ENCODE data around the gene TRPM5.
"Not testable (repeated sequence)": the region's sequence is repeated elsewhere in the genome, so short reads cannot be mapped to it uniquely, and the experiment has no call there.

TRPM5 gene, protein sequence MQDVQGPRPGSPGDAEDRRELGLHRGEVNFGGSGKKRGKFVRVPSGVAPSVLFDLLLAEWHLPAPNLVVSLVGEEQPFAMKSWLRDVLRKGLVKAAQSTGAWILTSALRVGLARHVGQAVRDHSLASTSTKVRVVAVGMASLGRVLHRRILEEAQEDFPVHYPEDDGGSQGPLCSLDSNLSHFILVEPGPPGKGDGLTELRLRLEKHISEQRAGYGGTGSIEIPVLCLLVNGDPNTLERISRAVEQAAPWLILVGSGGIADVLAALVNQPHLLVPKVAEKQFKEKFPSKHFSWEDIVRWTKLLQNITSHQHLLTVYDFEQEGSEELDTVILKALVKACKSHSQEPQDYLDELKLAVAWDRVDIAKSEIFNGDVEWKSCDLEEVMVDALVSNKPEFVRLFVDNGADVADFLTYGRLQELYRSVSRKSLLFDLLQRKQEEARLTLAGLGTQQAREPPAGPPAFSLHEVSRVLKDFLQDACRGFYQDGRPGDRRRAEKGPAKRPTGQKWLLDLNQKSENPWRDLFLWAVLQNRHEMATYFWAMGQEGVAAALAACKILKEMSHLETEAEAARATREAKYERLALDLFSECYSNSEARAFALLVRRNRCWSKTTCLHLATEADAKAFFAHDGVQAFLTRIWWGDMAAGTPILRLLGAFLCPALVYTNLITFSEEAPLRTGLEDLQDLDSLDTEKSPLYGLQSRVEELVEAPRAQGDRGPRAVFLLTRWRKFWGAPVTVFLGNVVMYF (N-terminal part only)

DNA sequence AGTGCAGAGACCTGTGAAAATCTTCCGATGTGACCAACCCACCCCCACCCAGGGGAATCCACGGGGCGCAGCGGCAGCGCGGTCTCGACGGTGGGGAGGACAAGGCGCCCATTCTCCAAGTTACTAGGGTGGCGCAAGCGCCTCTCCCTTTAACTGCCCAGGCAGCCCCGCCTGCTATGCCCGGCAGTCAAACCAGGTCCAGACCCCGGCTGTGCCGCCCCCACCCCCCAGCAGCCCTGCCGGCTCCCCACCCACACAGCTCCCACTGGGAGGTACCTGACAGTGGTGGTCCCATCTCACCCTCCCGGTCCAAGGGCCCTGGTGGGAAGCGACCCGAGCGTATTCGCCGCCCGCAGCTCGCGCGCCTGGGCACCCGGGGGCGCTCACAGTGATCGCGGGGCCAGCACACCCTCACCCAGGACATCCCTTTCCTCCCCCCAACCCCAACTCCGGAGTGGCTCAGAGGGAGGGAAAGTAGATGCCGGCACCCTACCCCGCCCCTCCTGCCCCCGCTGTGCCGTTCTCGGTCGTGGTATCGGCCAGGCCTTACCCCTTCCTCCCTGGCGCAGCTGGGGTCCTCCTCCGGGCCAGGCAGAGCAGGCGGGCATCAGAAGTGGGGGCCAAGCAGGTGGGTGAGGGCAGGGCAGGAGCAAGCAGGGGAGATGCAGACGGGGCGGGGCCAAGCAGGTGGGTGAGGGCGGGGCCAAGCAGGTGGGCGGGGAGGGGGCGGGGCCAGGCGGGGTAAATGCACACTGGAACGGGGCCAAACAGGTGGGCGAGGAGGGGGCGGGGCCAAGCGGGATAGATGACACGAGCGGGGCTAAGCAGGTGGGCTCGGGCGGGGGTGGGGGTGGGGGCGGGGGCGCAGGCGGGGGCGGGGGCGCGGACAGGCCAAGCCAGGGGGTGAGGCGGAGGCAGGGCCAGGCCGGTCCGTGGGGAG lies at the start of gene TRPM5:
TSS of gene TRPM5 (minus strand) at position 634 of the 940 bp plus-strand sequence. CDS start 21,478 bp downstream, outside the sequence.
- DNase-seq = peak; percentile 81

DNA sequence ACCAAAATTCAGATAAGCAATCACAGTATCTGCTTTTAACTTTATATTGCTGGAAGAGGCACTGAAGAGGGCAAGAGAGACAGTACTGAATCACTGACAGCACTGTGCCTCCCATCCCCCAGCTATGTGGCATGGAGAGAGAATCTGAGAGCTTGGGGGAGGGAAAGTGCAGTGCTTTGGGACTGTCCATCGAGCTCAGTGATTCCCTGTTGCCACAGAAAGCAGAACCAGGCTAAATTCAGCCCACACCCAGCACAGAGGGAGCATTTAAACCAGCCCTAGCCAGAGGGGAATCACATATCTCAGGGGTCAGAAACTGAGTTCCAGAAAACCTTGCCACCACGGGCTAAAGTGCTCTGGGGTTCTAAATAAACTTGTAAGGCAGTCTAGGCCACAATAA lies 44.8 kb upstream of the TRPM5 start:
- DNase-seq = no peak

- no peak for DNase-seq
Observed at GRCh38 chr11:2488004-2488403, 43.7 kb upstream of the TRPM5 start.

DNA sequence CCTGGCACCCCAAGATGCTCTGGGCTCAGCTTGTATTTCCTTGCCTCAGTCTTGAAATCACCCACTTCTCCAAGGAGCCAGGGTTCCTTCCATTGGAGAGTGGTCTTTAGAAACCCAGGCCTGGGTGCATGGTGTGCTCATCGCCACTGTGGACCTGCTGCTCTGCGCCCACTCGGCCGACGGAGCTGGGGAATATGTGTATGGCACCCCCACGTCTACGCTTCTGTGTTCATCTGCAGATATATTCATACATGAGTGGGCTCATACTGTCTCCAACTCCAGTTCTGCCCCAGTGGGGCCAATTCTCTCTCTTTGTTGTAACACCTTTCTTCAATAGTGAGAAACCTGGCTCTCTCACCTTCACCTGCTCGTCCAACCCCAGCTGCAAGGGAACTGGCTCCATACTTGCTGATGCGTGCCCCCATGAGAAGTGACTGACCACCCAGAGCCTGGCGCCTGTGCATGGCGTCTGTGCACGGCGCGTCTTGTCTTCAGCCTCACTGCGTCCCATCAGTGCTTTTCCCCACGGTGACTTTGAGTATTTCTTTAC lies 40.3 kb upstream of the TRPM5 start:
- DNase-seq = no peak

DNA sequence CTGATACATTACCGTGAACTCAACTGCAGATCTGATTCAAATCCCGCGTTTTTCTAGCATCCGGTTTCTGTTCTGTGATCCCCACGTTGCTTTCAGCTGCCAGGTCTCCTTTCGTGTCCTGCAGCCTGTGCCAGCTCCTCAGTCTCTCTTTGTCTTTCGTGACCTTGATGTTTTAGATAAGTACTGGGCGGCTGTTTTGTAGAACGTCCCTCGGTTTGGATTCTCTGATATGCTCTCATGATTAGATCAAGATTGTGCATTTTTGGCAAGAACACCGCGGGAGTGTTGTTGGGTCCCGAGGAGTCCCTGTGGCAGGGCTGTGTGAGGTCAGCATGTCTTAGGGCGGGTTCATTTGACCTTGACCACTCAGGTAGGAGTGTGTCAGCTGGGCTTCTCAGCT lies 39.1 kb upstream of the TRPM5 start:
- no peak for DNase-seq

DNA sequence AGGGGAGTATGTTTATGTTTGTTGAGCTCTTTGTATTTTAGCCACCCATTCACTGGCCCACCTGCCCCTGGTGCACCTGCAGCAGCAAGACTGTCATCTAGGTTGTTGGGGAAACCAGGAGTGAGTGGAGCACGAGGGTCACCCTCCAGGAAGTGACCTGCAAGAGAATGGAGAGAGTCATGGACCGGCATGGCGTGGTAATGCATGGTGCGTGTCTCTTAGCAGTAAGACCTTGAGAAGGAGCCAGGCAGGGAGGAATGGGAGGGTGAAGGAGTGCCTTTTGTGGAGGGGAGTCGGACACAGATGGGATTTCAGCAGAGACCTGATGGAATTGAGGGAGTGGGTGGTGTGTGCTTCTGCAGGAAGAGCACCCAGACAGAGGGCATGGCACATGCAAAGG lies 38.4 kb upstream of the TRPM5 start:
- DNase-seq = no peak

DNA sequence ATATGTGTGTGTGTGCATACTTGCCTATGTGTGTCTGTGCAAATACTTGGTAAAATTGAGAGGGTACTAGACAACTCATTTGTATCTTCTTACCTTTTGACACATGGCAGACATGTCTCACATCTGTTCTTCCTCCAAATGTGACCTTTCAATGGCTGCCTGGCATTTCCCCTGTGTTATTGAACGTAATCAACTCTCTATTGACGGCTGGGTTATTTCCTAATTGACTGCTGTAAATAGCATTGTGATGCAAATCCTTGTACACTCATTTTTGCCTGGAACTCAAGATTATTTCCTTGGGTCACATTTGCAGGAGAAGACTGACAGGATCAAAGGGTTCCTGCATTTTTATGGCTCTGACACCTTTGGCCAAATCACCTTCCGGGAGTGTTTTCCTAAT lies 37.9 kb upstream of the TRPM5 start:
- no peak for DNase-seq

GRCh38 chr11:2481253-2481652 lies 36.9 kb upstream of the TRPM5 start:
- DNase-seq = peak; percentile 33

- DNase-seq = no peak
Observed at GRCh38 chr11:2480874-2481220, 36.5 kb upstream of the TRPM5 start.

DNA sequence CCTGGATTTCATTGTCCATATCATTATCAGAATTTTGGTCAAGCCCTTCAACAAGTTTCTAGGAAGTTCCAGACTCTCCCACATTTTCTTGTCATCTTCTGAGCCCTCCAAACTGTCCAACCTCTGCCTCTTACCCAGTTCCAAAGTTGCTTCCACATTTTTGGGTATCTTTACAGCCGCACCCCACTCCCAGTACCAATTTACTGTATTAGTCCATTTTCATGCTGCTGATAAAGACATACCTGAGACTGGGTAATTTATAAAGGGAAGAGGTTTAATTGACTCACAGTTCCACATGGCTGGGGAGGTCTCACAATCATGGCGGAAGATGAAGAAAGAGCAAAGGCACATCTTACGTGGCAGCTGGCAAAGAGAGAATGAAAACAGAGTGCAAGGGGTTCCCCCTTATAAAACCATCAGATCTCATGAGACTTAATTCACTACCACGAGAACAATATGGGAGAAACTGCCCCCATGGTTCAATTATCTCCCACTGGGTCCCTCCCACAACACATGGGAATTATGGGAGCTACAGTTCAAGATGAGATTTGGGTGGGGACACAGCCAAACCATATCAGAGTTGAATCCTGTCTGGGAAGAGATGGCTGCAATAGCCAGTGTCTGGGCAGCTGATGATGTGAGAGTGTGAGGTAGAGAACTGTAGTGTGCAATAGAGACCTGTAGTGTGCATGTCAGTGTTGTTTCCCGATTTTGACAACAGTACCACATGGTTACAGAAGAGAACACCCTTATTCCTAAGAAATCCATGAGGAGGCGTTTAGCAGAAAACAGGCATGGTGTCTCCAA lies 36.0 kb upstream of the TRPM5 start:
- not testable (repeated sequence) for DNase-seq

DNA sequence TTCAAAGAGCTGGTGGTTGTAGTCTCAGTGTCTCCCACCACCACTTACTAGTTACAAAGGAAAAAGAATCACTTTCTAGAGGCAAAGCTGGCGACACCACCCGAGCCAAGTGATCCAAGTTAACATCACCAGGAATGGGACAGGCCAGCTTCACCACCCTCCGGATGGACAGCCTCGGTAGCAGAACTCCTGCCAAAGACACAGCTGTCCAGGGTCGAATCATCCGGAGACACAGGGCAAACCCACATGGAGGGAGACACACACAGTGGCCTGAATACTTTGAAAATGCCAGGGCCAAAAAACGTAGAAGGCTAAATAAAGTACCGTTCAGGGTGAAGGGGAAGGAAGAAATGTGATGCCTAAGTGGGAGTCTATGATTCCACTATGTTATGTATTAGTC lies 33.6 kb upstream of the TRPM5 start:
- no peak for DNase-seq

- no peak for DNase-seq
Observed at GRCh38 chr11:2477254-2477653, 32.9 kb upstream of the TRPM5 start.

GRCh38 chr11:2475136-2475918 lies 31.0 kb upstream of the TRPM5 start:
- DNase-seq = no peak

DNA sequence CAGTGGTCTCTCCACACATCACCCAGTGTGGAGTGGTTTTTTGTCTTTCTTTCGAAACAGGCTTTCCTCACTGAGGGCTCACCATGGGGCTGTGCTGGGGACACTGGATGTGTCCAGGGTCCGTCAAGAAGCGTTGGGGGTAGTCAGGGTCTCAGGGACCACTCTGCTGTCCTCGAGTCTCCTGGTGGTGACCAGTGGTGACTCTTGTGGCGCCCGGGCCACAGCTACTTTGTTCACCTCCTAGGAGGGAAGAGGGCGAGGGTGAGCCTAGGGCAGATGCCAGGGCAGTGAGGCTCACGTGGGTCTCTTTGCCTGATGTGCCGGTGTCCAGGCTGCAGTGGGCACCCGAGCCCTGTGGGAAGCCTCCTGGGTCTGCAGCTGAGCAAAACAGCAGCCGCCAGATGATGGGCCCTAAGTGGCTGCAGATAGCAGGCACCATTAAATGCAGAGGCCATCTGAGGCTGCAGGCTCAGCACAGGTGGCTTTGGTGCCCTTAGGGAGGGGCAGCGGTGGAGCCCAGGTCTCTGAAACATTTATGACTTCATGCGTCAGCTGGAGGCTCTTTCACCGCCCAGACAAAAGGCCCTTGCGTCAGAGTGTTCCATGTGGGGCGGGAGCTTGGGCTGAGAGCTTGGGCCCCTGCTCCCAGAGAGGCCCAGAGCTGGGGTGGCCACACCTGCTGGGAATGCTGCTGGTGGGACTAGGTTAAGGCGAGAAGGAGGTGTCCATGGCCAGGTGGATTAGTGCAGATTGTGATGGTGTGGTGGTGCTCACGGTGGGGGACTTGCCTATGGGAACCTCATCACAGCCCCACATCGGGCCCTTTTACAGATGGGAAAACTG lies 30.0 kb upstream of the TRPM5 start:
- DNase-seq = no peak

- DNase-seq = no peak
Observed at GRCh38 chr11:2473361-2474058, 29.2 kb upstream of the TRPM5 start.

GRCh38 chr11:2472428-2473186 lies 28.3 kb upstream of the TRPM5 start:
- no peak for DNase-seq

DNA sequence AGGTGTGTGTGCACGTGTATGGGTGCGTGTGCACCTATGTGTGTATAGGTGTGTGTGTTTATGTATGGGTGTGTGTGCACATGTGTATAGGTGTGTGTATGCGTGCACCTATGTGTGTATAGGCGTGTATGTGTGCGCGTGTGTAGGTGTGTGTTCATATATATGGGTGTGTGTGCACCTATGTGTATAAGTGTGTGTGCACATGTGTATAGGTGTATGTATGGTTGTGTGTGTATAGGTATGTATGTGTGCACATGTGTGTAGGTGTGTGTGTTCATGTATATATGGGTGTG lies 27.4 kb upstream of the TRPM5 start:
- DNase-seq = no peak

DNA sequence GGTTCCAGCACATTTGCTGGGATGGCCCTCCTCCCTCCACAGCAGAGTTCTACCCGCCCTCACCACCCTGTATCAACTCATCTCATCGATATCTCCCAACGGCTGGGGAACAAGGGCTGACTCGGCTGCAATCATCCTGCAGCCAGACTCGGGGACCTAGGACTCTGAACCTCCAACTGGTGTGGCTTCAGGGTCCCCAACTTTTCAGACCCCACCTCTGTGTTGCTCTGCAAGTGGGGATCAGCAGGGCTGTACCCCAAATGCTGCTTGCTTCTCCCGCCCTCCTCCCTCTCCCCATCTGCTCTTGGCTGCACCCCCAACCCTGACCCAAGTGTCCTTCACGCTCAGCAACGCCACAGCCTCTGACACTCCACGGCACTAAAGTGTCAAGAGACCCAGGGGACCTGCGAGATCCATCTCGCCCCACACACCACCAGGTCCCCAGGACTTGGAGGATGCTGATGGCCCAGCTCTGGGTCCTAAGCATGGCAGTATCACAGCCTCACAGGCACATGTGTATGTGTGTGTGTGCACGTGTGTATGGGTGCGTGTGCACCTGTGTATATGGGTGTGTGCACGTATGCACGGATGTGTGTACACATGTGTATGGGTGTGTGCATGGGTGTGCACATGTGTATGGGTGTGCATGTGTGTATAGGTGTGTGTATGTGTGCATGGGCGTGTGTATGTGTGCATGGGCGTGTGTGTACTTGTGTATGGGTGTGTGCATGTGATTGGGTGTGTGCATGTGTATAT lies 26.9 kb upstream of the TRPM5 start:
- DNase-seq = no peak
